SU-DHL-6 (cell line): ENCODE measurements around the gene SCGB3A1.

ENCODE experiments used
- CTCF ChIP-seq: fragments of 200-600 bp; sonication (generic); IDR thresholded peaks from one replicate; pipeline ENCODE4 v1.5.1; 2017; ENCODE audit warnings: antibody characterized with exemption, mild to moderate bottlenecking, low read length, moderate library complexity; ENCODE audit not compliant: insufficient read depth, poor library complexity, severe bottlenecking
- EZH2phosphoT487 ChIP-seq: fragments of 200-600 bp; sonication (generic), shearing (Covaris generic); conservative IDR thresholded peaks from 2 replicates; pipeline ENCODE4 v1.6.1; 2018; ENCODE audit warnings: mild to moderate bottlenecking, antibody characterized with exemption, low read length, moderate library complexity, mixed read lengths

DNA sequence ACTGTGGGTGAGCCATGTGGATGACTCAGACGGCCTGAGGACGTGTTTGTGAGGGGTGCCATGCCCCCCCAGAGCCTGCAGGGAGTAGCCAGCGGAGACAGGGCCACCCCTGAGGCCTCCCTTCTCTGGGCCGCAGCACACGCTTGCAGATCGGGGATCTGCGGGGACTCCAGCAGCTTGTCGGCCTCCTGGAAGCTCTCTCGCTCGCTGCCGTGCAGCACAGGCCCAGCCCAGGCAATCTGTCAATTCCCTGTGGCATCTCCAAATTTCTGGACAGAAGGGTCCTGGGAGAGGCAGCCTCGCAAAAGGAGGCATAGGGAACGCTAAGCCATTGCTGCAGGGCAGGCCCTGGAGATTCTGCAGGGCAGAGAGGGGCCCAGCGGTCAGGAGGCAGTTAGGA, 36.9 kb upstream of the SCGB3A1 start:
- TF ChIP-seq CTCF (no peak), EZH2phosphoT487 (no peak)
